Astrocyte (in vitro differentiated cells and primary cell): ENCODE data around the gene CYB5R4.

Experiments used
- EZH2 ChIP-seq: IDR thresholded peaks from 2 replicates; pipeline ENCODE4 v1.6.1; 2012; ENCODE audit warnings: mild to moderate bottlenecking, low read length, inconsistent platforms; ENCODE audit not compliant: insufficient read depth
- TF ChIP-seq, protein P1 (sequence below): IDR thresholded peaks from 2 replicates; pipeline ENCODE4 v1.5.1; 2011; ENCODE audit warnings: low read depth, mild to moderate bottlenecking, inconsistent platforms, low read length, moderate library complexity; ENCODE audit not compliant: insufficient read depth

DNA sequence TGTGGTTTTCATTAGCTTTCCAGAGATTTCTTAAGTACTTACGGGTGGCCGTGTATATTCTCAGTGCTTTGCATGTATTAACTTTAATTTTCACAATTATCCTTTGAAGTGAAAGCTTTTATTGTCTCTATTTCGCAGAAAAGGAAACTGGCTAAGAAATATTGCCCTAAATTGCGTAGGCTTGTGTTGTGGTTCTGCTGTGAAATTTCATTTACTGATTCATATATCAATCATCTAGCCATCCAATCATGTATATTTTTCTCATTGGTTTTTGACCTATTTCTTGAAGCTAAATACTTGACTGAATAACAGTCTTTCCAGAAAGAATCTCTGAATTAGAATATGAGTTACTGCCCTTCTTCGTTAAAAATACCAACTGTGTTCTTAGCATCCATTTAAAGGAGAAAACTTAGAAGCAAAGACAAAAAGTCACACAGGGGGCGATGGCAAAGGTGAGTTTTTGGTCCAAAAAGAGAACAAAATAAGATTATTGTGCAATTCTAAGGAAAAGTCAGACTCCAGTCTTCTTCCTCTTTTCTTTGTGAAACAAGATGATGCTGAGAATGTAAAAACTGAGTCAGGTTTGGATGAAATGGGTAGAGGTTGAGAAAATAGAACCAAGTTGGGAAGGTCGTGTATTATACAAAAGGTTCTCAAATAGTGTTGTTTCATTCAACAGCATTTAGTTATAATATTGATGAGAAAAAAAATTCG, 1.4 kb downstream of the CYB5R4 start:
- TF ChIP-seq, protein P1, sequence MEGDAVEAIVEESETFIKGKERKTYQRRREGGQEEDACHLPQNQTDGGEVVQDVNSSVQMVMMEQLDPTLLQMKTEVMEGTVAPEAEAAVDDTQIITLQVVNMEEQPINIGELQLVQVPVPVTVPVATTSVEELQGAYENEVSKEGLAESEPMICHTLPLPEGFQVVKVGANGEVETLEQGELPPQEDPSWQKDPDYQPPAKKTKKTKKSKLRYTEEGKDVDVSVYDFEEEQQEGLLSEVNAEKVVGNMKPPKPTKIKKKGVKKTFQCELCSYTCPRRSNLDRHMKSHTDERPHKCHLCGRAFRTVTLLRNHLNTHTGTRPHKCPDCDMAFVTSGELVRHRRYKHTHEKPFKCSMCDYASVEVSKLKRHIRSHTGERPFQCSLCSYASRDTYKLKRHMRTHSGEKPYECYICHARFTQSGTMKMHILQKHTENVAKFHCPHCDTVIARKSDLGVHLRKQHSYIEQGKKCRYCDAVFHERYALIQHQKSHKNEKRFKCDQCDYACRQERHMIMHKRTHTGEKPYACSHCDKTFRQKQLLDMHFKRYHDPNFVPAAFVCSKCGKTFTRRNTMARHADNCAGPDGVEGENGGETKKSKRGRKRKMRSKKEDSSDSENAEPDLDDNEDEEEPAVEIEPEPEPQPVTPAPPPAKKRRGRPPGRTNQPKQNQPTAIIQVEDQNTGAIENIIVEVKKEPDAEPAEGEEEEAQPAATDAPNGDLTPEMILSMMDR = no peak
- TF ChIP-seq EZH2 = no peak
